ENCODE data around the gene CDC34. TPM values are rescaled to one million over a fixed set of nuclear protein-coding genes. Genes with fewer than 3 reads are reported as not detected.
A peak's percentile ranks its signal among the peaks of the same experiment; 100 is the strongest.

Gene CDC34
- total and polyA plus RNA-seq, 9 of the 15 experiments (the other 6 are each of a cell fraction or from before 2014, with no cell fraction given) = 0.80 to 203 (median 65.5) TPM

DNA sequence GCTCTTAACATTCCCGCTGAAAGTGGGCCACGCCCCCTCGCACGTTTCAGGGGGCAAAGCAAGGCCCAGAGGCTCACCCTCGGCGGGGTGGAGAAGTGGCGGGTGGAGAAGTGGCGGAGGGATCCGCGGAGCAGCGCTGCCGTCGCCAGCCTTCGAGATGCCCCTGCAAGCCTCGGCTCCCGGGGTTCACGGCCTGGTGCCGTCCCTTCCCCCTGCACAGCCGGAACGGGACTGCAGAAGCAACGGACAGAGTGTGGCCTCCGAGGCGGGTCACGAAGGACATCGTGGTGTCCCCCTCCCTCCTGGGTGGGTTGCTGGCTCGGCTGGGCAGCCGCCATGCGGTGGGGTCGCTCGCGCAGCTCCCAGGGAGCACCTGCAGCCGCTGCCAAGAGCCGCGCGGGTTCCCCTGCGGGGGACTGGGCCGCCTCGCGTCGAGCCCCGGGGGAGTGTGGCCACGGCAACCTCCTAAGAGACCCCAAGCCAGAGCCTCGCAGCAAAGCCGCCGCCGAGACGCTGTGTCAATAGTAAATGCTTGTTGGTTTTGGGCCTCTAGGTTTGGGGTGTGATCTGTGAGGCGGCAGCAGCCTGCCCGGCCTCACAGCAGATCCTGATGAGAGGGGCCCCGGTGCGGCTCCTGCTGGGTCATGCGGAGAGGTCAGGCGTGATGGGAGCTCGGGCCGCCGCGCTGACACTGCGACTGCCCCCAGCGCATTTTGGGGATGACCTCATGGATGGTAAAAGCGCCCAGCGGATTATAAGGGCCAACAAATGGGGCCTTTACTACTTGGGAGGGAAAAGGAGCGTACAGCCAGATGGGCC lies 18.8 kb upstream of the CDC34 start (continued):
- TF ChIP-seq, protein P1, sequence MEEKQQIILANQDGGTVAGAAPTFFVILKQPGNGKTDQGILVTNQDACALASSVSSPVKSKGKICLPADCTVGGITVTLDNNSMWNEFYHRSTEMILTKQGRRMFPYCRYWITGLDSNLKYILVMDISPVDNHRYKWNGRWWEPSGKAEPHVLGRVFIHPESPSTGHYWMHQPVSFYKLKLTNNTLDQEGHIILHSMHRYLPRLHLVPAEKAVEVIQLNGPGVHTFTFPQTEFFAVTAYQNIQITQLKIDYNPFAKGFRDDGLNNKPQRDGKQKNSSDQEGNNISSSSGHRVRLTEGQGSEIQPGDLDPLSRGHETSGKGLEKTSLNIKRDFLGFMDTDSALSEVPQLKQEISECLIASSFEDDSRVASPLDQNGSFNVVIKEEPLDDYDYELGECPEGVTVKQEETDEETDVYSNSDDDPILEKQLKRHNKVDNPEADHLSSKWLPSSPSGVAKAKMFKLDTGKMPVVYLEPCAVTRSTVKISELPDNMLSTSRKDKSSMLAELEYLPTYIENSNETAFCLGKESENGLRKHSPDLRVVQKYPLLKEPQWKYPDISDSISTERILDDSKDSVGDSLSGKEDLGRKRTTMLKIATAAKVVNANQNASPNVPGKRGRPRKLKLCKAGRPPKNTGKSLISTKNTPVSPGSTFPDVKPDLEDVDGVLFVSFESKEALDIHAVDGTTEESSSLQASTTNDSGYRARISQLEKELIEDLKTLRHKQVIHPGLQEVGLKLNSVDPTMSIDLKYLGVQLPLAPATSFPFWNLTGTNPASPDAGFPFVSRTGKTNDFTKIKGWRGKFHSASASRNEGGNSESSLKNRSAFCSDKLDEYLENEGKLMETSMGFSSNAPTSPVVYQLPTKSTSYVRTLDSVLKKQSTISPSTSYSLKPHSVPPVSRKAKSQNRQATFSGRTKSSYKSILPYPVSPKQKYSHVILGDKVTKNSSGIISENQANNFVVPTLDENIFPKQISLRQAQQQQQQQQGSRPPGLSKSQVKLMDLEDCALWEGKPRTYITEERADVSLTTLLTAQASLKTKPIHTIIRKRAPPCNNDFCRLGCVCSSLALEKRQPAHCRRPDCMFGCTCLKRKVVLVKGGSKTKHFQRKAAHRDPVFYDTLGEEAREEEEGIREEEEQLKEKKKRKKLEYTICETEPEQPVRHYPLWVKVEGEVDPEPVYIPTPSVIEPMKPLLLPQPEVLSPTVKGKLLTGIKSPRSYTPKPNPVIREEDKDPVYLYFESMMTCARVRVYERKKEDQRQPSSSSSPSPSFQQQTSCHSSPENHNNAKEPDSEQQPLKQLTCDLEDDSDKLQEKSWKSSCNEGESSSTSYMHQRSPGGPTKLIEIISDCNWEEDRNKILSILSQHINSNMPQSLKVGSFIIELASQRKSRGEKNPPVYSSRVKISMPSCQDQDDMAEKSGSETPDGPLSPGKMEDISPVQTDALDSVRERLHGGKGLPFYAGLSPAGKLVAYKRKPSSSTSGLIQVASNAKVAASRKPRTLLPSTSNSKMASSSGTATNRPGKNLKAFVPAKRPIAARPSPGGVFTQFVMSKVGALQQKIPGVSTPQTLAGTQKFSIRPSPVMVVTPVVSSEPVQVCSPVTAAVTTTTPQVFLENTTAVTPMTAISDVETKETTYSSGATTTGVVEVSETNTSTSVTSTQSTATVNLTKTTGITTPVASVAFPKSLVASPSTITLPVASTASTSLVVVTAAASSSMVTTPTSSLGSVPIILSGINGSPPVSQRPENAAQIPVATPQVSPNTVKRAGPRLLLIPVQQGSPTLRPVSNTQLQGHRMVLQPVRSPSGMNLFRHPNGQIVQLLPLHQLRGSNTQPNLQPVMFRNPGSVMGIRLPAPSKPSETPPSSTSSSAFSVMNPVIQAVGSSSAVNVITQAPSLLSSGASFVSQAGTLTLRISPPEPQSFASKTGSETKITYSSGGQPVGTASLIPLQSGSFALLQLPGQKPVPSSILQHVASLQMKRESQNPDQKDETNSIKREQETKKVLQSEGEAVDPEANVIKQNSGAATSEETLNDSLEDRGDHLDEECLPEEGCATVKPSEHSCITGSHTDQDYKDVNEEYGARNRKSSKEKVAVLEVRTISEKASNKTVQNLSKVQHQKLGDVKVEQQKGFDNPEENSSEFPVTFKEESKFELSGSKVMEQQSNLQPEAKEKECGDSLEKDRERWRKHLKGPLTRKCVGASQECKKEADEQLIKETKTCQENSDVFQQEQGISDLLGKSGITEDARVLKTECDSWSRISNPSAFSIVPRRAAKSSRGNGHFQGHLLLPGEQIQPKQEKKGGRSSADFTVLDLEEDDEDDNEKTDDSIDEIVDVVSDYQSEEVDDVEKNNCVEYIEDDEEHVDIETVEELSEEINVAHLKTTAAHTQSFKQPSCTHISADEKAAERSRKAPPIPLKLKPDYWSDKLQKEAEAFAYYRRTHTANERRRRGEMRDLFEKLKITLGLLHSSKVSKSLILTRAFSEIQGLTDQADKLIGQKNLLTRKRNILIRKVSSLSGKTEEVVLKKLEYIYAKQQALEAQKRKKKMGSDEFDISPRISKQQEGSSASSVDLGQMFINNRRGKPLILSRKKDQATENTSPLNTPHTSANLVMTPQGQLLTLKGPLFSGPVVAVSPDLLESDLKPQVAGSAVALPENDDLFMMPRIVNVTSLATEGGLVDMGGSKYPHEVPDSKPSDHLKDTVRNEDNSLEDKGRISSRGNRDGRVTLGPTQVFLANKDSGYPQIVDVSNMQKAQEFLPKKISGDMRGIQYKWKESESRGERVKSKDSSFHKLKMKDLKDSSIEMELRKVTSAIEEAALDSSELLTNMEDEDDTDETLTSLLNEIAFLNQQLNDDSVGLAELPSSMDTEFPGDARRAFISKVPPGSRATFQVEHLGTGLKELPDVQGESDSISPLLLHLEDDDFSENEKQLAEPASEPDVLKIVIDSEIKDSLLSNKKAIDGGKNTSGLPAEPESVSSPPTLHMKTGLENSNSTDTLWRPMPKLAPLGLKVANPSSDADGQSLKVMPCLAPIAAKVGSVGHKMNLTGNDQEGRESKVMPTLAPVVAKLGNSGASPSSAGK (IDR thresholded peaks at IDR 0.05) = peak; percentile 44; the same call in 1 of the 2 replicates
- TF ChIP-seq FOXJ3 (CRISPR knock-in tag; IDR thresholded peaks at IDR 0.05) = no peak
- TF ChIP-seq, protein P2, sequence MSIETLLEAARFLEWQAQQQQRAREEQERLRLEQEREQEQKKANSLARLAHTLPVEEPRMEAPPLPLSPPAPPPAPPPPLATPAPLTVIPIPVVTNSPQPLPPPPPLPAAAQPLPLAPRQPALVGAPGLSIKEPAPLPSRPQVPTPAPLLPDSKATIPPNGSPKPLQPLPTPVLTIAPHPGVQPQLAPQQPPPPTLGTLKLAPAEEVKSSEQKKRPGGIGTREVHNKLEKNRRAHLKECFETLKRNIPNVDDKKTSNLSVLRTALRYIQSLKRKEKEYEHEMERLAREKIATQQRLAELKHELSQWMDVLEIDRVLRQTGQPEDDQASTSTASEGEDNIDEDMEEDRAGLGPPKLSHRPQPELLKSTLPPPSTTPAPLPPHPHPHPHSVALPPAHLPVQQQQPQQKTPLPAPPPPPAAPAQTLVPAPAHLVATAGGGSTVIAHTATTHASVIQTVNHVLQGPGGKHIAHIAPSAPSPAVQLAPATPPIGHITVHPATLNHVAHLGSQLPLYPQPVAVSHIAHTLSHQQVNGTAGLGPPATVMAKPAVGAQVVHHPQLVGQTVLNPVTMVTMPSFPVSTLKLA (conservative IDR thresholded peaks at IDR 0.05) = 0 out of 4 replicates have a peak, but pooled peaks of 1 of the 2 experiments have one; percentile 30
- peak; percentile 52; the same call in 1 of the 2 replicates for TF ChIP-seq ZBTB7A (IDR thresholded peaks at IDR 0.05; ENCODE audit: borderline replicate concordance, control insufficient read depth, low read depth, low read length)
- no peak for TF ChIP-seq KDM4B (IDR thresholded peaks at IDR 0.05; ENCODE audit: borderline replicate concordance in 2 of 2, low read depth in 1 of 2)
- TF ChIP-seq CCNT2 (IDR thresholded peaks at IDR 0.05; ENCODE audit: borderline replicate concordance, extremely low read depth, insufficient read length, low read depth, low read length) = no peak
- TF ChIP-seq, protein P3, sequence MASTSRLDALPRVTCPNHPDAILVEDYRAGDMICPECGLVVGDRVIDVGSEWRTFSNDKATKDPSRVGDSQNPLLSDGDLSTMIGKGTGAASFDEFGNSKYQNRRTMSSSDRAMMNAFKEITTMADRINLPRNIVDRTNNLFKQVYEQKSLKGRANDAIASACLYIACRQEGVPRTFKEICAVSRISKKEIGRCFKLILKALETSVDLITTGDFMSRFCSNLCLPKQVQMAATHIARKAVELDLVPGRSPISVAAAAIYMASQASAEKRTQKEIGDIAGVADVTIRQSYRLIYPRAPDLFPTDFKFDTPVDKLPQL (IDR thresholded peaks at IDR 0.05; ENCODE audit: extremely low read depth, insufficient read length) = no peak
- no peak for TF ChIP-seq JUN (IDR thresholded peaks at IDR 0.05; ENCODE audit: borderline replicate concordance, low read depth, low read length)
- TF ChIP-seq JUN (CRISPR knock-in tag; IDR thresholded peaks at IDR 0.05; ENCODE audit: borderline replicate concordance) = 0 out of 2 replicates have a peak, but pooled peaks have one; percentile 56
- peak; percentile 48 for TF ChIP-seq JUND (IDR thresholded peaks at IDR 0.05; ENCODE audit: borderline replicate concordance, low read depth, low read length)
- no peak for TF ChIP-seq JUND (tag; IDR thresholded peaks at IDR 0.05; ENCODE audit: borderline replicate concordance, low read depth, low read length)
- TF ChIP-seq TARDBP (IDR thresholded peaks at IDR 0.05) = no peak

Measured in K562 (cell line).